ENCODE measurements around the gene RHBDD2.

DNA sequence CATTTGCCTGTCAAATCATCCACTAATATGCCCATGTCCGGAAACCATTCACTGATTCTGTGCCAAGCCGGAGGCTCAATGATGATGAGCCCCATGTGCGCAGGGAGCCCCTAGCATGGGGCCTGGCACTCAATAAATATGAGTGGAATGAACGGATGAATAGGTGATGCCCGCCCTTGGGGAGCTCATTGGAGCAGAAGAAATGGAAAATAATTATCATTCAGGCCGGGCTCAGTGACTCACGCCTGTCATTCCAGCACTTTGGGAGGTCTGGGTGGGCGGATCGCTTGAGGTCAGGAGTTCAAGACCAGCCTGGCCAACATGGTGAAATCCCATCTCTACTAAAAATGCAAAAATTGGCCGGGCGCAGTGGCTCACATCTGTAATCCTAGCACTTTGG lies 11.0 kb downstream of the RHBDD2 start:
- TF ChIP-seq, protein P1, sequence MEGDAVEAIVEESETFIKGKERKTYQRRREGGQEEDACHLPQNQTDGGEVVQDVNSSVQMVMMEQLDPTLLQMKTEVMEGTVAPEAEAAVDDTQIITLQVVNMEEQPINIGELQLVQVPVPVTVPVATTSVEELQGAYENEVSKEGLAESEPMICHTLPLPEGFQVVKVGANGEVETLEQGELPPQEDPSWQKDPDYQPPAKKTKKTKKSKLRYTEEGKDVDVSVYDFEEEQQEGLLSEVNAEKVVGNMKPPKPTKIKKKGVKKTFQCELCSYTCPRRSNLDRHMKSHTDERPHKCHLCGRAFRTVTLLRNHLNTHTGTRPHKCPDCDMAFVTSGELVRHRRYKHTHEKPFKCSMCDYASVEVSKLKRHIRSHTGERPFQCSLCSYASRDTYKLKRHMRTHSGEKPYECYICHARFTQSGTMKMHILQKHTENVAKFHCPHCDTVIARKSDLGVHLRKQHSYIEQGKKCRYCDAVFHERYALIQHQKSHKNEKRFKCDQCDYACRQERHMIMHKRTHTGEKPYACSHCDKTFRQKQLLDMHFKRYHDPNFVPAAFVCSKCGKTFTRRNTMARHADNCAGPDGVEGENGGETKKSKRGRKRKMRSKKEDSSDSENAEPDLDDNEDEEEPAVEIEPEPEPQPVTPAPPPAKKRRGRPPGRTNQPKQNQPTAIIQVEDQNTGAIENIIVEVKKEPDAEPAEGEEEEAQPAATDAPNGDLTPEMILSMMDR (IDR thresholded peaks at IDR 0.05): no peak
- TF ChIP-seq POLR2A (IDR thresholded peaks at IDR 0.05): no peak

Measured in right lobe of liver (tissue), 4 donors.